Neural progenitor cell (in vitro differentiated cells): ENCODE results near the gene STK4. TPM values are rescaled to one million over a fixed set of nuclear protein-coding genes. Genes with fewer than 3 reads are reported as not detected.

Source experiments
- DNase-seq: peaks from one replicate; pipeline ENCODE4 v3.0.0-alpha.2; 2016; ENCODE audit warnings: low spot score
- H2AFZ ChIP-seq: fragments of 200-600 bp; sonication (generic); replicated peaks from 2 replicates; pipeline ENCODE4 v1.6.1; 2016; ENCODE audit warnings: antibody characterized with exemption
- H3F3A ChIP-seq: fragments of 200-600 bp; sonication (generic); 2 replicates; pipeline ENCODE4 v1.6.1; 2016; ENCODE audit warnings: antibody characterized with exemption, low read depth
- H3K27ac ChIP-seq: fragments of 200-600 bp; sonication (generic); 2 replicates; pipeline ENCODE4 v1.5.1; 2016; ENCODE audit warnings: mild to moderate bottlenecking
- H3K27me3 ChIP-seq: fragments of 200-600 bp; sonication (generic); 2 replicates; pipeline ENCODE4 v1.6.1; 2016; ENCODE audit warnings: mild to moderate bottlenecking, moderate library complexity
- H3K36me3 ChIP-seq: fragments of 200-600 bp; sonication (generic); 2 replicates; pipeline ENCODE4 v1.5.1; 2016
- H3K4me1 ChIP-seq: fragments of 200-600 bp; sonication (generic); 2 replicates; pipeline ENCODE4 v1.6.1; 2016; ENCODE audit warnings: mixed run types
- H3K4me2 ChIP-seq: fragments of 200-600 bp; sonication (generic); 2 replicates; pipeline ENCODE4 v1.6.1; 2016
- H3K4me3 ChIP-seq: fragments of 200-600 bp; sonication (generic); 2 replicates; pipeline ENCODE4 v1.5.1; 2016
- H3K79me2 ChIP-seq: fragments of 200-600 bp; sonication (generic); 2 replicates; pipeline ENCODE4 v1.6.1; 2016; ENCODE audit warnings: low read depth
- H3K9ac ChIP-seq: fragments of 200-600 bp; sonication (generic); 2 replicates; pipeline ENCODE4 v1.6.1; 2016
- H3K9me3 ChIP-seq: fragments of 200-600 bp; sonication (generic); 2 replicates; pipeline ENCODE4 v1.5.1; 2016; ENCODE audit warnings: low read depth
- H4K20me1 ChIP-seq: fragments of 200-600 bp; sonication (generic); 2 replicates; pipeline ENCODE4 v1.6.1; 2016; ENCODE audit warnings: low read depth
- H3K27ac Mint-ChIP-seq: 3 replicates; pipeline ENCODE4 v1.8.0; 2021; ENCODE audit warnings: mixed read lengths
- H3K27me3 Mint-ChIP-seq: 2 replicates; pipeline ENCODE4 v1.8.0; 2022; ENCODE audit warnings: low read depth, mild to moderate bottlenecking, inconsistent platforms, moderate library complexity, mixed read lengths; ENCODE audit not compliant: insufficient read depth
- H3K36me3 Mint-ChIP-seq: 3 replicates; pipeline ENCODE4 v1.8.0; 2021; ENCODE audit warnings: mixed read lengths
- H3K4me1 Mint-ChIP-seq: 3 replicates; pipeline ENCODE4 v1.8.0; 2021; ENCODE audit warnings: mixed read lengths
- H3K4me3 Mint-ChIP-seq: 3 replicates; pipeline ENCODE4 v1.8.0; 2021; ENCODE audit warnings: mild to moderate bottlenecking, moderate library complexity, mixed read lengths
- H3K9me3 Mint-ChIP-seq: 3 replicates; pipeline ENCODE4 v1.8.0; 2020; ENCODE audit warnings: mixed read lengths
- EZH2 ChIP-seq: fragments of 200-600 bp; sonication (generic); IDR thresholded peaks from 2 replicates; pipeline ENCODE4 v1.6.1; 2017; ENCODE audit warnings: antibody characterized with exemption, mild to moderate bottlenecking, moderate library complexity
- EZH2phosphoT487 ChIP-seq: fragments of 200-600 bp; sonication (generic); IDR thresholded peaks from 2 replicates; pipeline ENCODE4 v1.6.1; 2017; ENCODE audit warnings: antibody characterized with exemption
- total RNA-seq: library from RNA; depleted of rRNA; stranded (reverse); fragments of >200 nt; gene quantifications from 2 replicates; pipeline ENCODE4 v1.2.3, GENCODE V29; 2015; ENCODE audit warnings: low replicate concordance
- TF ChIP-seq, protein P1 (sequence below): fragments of 200-600 bp; sonication (generic); IDR thresholded peaks from 2 replicates; pipeline ENCODE4 v1.5.1; 2017; ENCODE audit warnings: antibody characterized with exemption, mild to moderate bottlenecking

STK4 gene
- total RNA-seq, 1 donor from 2014 or later: 46.1 TPM

DNA sequence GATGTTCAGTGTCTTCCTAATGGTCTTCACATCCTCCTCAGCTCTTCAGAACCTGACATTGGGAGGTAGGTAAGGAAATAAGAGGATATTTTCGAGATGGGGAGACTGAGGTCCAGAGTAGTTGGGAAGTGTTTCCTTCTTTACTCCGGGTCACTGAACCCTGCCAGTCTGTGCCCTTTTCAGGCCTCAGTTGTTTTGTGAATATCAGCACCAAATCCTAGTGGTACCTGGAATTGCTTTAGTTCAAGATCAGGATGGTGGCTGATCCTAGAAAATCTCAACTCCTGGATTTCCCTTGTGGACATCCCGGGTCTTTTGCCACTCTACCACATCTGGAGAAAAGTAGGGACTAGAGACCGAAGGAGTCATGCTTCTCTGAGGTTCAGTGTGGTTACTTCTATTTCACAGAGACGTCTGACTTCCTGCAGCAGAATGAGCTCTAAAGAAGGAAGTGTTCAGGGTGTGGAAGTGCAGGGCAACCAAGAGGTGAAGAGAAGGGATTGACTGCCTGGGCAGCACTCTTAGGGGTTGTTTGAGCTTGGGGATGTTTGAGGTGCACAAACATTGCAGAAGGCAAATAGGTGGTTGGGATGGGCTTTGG is 995 bp downstream of the STK4 start:
- Mint-ChIP-seq H3K4me1 (peaks cover 28% of the 10 kb centered on the region), H3K36me3 (no peaks in the 10 kb centered on the region), H3K27me3 (peaks cover 6% of the 10 kb centered on the region), H3K27ac (no peak overlapping the region), H3K9me3 (no peaks in the 10 kb centered on the region), H3K4me3 (peak overlapping the region; percentile 98)
- Histone ChIP-seq H4K20me1 (peaks cover 22% of the 10 kb centered on the region), H3K4me1 (peaks cover 13% of the 10 kb centered on the region), H3F3A (peaks cover 12% of the 10 kb centered on the region), H3K79me2 (peaks cover 59% of the 10 kb centered on the region), H3K4me2 (peak overlapping the region; percentile 94), H2AFZ (no peak overlapping the region), H3K27ac (no peak overlapping the region), H3K9ac (peak overlapping the region; percentile 69), H3K36me3 (peaks cover 2% of the 10 kb centered on the region), H3K27me3 (no peaks in the 10 kb centered on the region), H3K9me3 (no peaks in the 10 kb centered on the region), H3K4me3 (peak overlapping the region; percentile 83)
- DNase-seq: no peak
- no peak for TF ChIP-seq EZH2
- no peak for TF ChIP-seq EZH2phosphoT487
- TF ChIP-seq, protein P1, sequence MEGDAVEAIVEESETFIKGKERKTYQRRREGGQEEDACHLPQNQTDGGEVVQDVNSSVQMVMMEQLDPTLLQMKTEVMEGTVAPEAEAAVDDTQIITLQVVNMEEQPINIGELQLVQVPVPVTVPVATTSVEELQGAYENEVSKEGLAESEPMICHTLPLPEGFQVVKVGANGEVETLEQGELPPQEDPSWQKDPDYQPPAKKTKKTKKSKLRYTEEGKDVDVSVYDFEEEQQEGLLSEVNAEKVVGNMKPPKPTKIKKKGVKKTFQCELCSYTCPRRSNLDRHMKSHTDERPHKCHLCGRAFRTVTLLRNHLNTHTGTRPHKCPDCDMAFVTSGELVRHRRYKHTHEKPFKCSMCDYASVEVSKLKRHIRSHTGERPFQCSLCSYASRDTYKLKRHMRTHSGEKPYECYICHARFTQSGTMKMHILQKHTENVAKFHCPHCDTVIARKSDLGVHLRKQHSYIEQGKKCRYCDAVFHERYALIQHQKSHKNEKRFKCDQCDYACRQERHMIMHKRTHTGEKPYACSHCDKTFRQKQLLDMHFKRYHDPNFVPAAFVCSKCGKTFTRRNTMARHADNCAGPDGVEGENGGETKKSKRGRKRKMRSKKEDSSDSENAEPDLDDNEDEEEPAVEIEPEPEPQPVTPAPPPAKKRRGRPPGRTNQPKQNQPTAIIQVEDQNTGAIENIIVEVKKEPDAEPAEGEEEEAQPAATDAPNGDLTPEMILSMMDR: no peak

DNA sequence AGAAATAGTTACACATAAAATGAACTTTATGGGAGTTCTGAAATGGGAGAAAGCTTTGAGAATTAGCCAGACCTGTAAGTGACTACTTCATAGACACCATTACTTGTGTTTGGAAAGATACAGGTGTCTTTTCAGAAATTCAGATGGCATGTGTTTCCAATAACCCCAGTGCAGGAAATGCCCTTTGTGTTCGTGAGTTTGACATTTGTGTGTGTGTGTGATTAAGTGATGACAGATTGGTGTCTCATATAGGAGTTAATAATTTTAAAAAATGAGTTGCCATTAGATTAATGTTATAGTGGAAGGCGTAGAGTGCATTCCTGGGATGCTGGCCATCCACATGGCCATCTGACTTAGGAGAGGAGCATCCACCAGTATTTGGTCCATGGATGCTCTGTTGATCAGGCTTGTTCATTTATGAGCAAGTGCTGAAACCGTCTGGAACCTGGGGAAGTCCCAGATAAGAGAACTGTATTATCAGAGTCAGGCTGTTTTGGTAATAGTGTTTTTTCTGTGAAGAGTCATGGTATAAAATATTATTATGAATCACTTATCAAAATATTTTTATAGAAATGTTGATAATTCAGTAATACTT is 3.1 kb downstream of the STK4 start:
- no peak overlapping the region for H3K4me3 ChIP-seq

DNA sequence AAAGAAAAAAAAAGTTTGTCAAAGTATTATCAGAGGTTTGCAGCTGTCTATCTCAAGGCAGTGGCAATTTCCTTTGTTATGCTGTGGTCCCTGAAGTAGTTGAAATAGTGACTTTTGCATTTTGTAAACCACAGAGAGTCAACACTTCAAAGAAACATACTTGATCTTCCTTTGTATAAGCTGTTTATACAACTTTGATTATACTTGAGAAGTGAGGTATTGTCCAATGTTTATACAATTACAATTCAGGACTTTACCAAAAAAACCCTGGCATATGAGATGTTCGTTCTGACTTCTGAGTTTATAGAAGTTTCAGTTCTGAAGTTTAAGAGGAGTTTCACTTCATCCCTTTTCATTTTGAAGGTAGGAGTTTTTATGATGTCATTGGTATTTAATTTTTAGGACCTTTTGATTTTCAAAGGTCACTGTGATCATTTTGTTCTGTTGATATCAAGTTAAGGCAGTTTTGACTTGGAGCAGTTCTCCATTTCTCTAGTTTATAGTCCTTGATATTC is 4.0 kb downstream of the STK4 start:
- Histone ChIP-seq H3K4me1 (peaks cover 13% of the 10 kb centered on the region), H3K9me3 (no peaks in the 10 kb centered on the region), H3K9ac (no peak overlapping the region), H4K20me1 (peaks cover 22% of the 10 kb centered on the region), H3K36me3 (peaks cover 7% of the 10 kb centered on the region), H3K4me2 (no peak overlapping the region), H3K79me2 (peaks cover 60% of the 10 kb centered on the region), H3F3A (peaks cover 8% of the 10 kb centered on the region), H3K27me3 (no peaks in the 10 kb centered on the region), H3K4me3 (no peak overlapping the region), H2AFZ (no peak overlapping the region), H3K27ac (no peak overlapping the region)
- Mint-ChIP-seq H3K27ac (no peak overlapping the region), H3K27me3 (peaks cover 4% of the 10 kb centered on the region), H3K4me1 (peaks cover 26% of the 10 kb centered on the region), H3K36me3 (peaks cover 7% of the 10 kb centered on the region), H3K4me3 (no peak overlapping the region), H3K9me3 (no peaks in the 10 kb centered on the region)
- no peak for DNase-seq
- TF ChIP-seq, protein P1: no peak

More for the DNA sequence above, 3.1 kb downstream of the STK4 start:
- H3K27ac ChIP-seq: no peak overlapping the region
- no peak overlapping the region for H3K4me2 ChIP-seq
- Mint-ChIP-seq H3K4me3 (no peak overlapping the region), H3K9me3 (no peaks in the 10 kb centered on the region), H3K27me3 (peaks cover 4% of the 10 kb centered on the region), H3K36me3 (peaks cover 1% of the 10 kb centered on the region), H3K27ac (no peak overlapping the region), H3K4me1 (peaks cover 26% of the 10 kb centered on the region)
- no peak overlapping the region for H3K9ac ChIP-seq
- TF ChIP-seq, protein P1: no peak
- no peak for TF ChIP-seq EZH2
- no peak for TF ChIP-seq EZH2phosphoT487
- H4K20me1 ChIP-seq: peaks cover 22% of the 10 kb centered on the region
- DNase-seq: no peak
- H3K36me3 ChIP-seq: peaks cover 7% of the 10 kb centered on the region
- peaks cover 60% of the 10 kb centered on the region for H3K79me2 ChIP-seq
- peaks cover 12% of the 10 kb centered on the region for H3F3A ChIP-seq
- H3K27me3 ChIP-seq: no peaks in the 10 kb centered on the region
- no peak overlapping the region for H2AFZ ChIP-seq
- H3K9me3 ChIP-seq: no peaks in the 10 kb centered on the region
- peaks cover 13% of the 10 kb centered on the region for H3K4me1 ChIP-seq
